ENCODE measurements around the gene DNAH12. TPM values are rescaled to one million over a fixed set of nuclear protein-coding genes. Genes with fewer than 3 reads are reported as not detected.

Gene DNAH12
- total RNA-seq, 4 donors from 2014 or later = 0.02 to 0.04 TPM; not detected in 2

- Histone ChIP-seq H3K4me3 (peak overlapping the region; percentile 75 to 94 (median 83)), H3K27me3 (no peaks in the 10 kb centered on the region), H3K4me1 (peaks cover 20 to 28% of the 10 kb centered on the region in 2 donors), H3K36me3 (peaks cover 0 to 18% of the 10 kb centered on the region in 2 donors), H3K9me3 (no peaks in the 10 kb centered on the region), H3K27ac (peak overlapping the region; percentile 90 to 98 (median 94))
- TF ChIP-seq CTCF (IDR thresholded peaks at IDR 0.05 in 4 of 5, conservative IDR thresholded peaks at IDR 0.05 in 1 of 5) = no peak
- no peak for TF ChIP-seq POLR2A (IDR thresholded peaks at IDR 0.05)
- ATAC-seq = peak; percentile 5 to 15
- in situ Hi-C loops (cut with MboI; ENCODE audit: low sequenced_read_pairs in 4 of 4) (loop anchor here in 3 of 4 donors (5.0 to 25.0 kb wide), 4 partner anchors 37 to 318 kb away; partner anchors contain the start of genes APPL1 (in 2 of the 3), ARF4 (in 1 of the 3) and SLMAP (in 1 of the 3)), intact Hi-C loops (cut with DNase I; ENCODE audit: low total_unique reads) (loop anchor here (1.0 to 5.0 kb wide), 3 partner anchors 137 to 329 kb away; partner anchors contain the start of genes APPL1 and SLMAP)
- peak in 1 of 2 donors; percentile 25 for DNase-seq
Measured at GRCh38 chr3:57555306-57555705, 11.2 kb upstream of the DNAH12 start.

- in situ Hi-C loops (cut with MboI; ENCODE audit: low sequenced_read_pairs in 4 of 4) = no loop called here
- peaks cover 0 to 9% (median 0%) of the 10 kb centered on the region in 3 donors for H3K27me3 ChIP-seq
- no peak for TF ChIP-seq CTCF (IDR thresholded peaks at IDR 0.05 in 4 of 5, conservative IDR thresholded peaks at IDR 0.05 in 1 of 5)
- TF ChIP-seq POLR2A (IDR thresholded peaks at IDR 0.05) = no peak
Measured at GRCh38 chr3:57546616-57547015, 2.5 kb upstream of the DNAH12 start.

GRCh38 chr3:57545636-57546268 is 1.6 kb upstream of the DNAH12 start:
- in situ Hi-C loops (cut with MboI; ENCODE audit: low sequenced_read_pairs in 4 of 4) = no loop called here
- ATAC-seq = no peak
- Histone ChIP-seq H3K36me3 (no peaks in the 10 kb centered on the region), H3K27ac (no peak overlapping the region), H3K4me3 (no peak overlapping the region), H3K9me3 (no peaks in the 10 kb centered on the region), H3K27me3 (peaks cover 0 to 9% (median 0%) of the 10 kb centered on the region in 3 donors), H3K4me1 (no peaks in the 10 kb centered on the region)
- no peak for DNase-seq
- TF ChIP-seq POLR2A (IDR thresholded peaks at IDR 0.05) (no peak), CTCF (IDR thresholded peaks at IDR 0.05 in 4 of 5, conservative IDR thresholded peaks at IDR 0.05 in 1 of 5) (no peak)
- intact Hi-C loops (cut with DNase I; ENCODE audit: low total_unique reads) = no loop called here

More at GRCh38 chr3:57546616-57547015, 2.5 kb upstream of the DNAH12 start:
- H3K4me3 ChIP-seq = no peak overlapping the region
- no peaks in the 10 kb centered on the region for H3K9me3 ChIP-seq
- H3K27ac ChIP-seq = no peak overlapping the region
- no peak for DNase-seq
- no peak for ATAC-seq
- intact Hi-C loops (cut with DNase I; ENCODE audit: low total_unique reads) = no loop called here
- H3K36me3 ChIP-seq = no peaks in the 10 kb centered on the region
- no peaks in the 10 kb centered on the region for H3K4me1 ChIP-seq

GRCh38 chr3:57538465-57538864 is 5.7 kb downstream of the DNAH12 start:
- intact Hi-C loops (cut with DNase I; ENCODE audit: low total_unique reads) = no loop called here
- no peaks in the 10 kb centered on the region for H3K27me3 ChIP-seq
- no peaks in the 10 kb centered on the region for H3K36me3 ChIP-seq
- in situ Hi-C loops (cut with MboI; ENCODE audit: low sequenced_read_pairs in 4 of 4) = no loop called here
- TF ChIP-seq CTCF (IDR thresholded peaks at IDR 0.05 in 4 of 5, conservative IDR thresholded peaks at IDR 0.05 in 1 of 5) (no peak), POLR2A (IDR thresholded peaks at IDR 0.05) (no peak)
- DNase-seq = no peak
- H3K4me1 ChIP-seq = no peaks in the 10 kb centered on the region
- H3K27ac ChIP-seq = no peak overlapping the region
- ATAC-seq = no peak
- no peak overlapping the region for H3K4me3 ChIP-seq
- no peaks in the 10 kb centered on the region for H3K9me3 ChIP-seq
